ENCODE measurements around the gene RUFY4. TPM values are rescaled to one million over a fixed set of nuclear protein-coding genes. Genes with fewer than 3 reads are reported as not detected.
"Not testable (repeated sequence)": the region's sequence is repeated elsewhere in the genome, so short reads cannot be mapped to it uniquely, and the experiment has no call there.

Gene RUFY4
- total RNA-seq, 4 donors from 2014 or later: 0.60 to 0.95 TPM; not detected in 2

DNA sequence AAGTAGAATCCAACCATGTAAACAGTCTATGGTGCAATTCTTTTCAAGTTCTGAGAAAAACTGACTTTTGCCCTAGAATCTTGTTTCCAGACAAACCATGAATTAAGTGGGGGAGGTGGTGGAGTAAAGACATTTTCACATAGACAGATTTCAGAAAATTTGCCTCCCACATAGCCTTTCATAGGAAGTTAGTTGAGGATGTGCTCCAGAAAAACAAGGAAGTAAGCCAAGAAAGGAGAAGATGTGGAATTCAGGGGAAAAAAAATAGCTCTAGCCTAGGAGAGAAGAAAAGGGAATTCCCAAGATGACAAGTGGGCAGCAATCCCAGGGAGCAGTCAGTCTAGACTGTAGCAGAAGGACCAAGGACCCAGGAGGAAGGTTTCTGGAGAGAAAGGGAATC, 17.4 kb downstream of the RUFY4 start:
- ATAC-seq (ENCODE audit: low FRiP score): no peak

DNA sequence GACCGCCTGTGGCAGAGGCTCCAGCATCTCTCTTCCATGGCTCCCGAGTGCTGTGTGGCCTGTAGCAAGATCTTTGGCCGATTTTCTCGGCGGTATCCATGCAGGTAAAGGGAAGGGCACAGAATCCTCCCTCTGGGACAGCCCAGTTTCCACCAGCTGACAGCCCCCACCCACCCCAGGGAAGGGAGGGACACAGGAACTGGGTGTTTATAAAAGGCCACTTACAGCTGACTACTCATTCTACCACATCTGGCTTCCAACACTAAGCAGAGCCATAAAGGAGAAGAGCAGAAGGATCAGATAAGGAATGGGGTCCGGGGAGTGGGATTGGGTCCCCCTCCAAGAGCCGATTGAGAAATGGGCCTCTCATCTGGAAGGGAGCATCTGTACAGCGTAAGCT, 20.2 kb downstream of the RUFY4 start:
- ATAC-seq (ENCODE audit: low FRiP score) (no peak), DNase-seq (ENCODE audit: low spot score) (no peak)
- TF ChIP-seq, protein P1, sequence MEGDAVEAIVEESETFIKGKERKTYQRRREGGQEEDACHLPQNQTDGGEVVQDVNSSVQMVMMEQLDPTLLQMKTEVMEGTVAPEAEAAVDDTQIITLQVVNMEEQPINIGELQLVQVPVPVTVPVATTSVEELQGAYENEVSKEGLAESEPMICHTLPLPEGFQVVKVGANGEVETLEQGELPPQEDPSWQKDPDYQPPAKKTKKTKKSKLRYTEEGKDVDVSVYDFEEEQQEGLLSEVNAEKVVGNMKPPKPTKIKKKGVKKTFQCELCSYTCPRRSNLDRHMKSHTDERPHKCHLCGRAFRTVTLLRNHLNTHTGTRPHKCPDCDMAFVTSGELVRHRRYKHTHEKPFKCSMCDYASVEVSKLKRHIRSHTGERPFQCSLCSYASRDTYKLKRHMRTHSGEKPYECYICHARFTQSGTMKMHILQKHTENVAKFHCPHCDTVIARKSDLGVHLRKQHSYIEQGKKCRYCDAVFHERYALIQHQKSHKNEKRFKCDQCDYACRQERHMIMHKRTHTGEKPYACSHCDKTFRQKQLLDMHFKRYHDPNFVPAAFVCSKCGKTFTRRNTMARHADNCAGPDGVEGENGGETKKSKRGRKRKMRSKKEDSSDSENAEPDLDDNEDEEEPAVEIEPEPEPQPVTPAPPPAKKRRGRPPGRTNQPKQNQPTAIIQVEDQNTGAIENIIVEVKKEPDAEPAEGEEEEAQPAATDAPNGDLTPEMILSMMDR (IDR thresholded peaks at IDR 0.05): no peak

More for the DNA sequence above, 17.4 kb downstream of the RUFY4 start:
- TF ChIP-seq, protein P1 (IDR thresholded peaks at IDR 0.05): no peak
- no peak for DNase-seq (ENCODE audit: low spot score)

GRCh38 chr2:218091746-218092145, 22.7 kb downstream of the RUFY4 start:
- DNase-seq (ENCODE audit: low spot score) (no peak), ATAC-seq (ENCODE audit: low FRiP score) (no peak)
- TF ChIP-seq, protein P1 (IDR thresholded peaks at IDR 0.05): no peak

GRCh38 chr2:218093879-218094278, 24.8 kb downstream of the RUFY4 start:
- TF ChIP-seq, protein P1 (IDR thresholded peaks at IDR 0.05): no peak

DNA sequence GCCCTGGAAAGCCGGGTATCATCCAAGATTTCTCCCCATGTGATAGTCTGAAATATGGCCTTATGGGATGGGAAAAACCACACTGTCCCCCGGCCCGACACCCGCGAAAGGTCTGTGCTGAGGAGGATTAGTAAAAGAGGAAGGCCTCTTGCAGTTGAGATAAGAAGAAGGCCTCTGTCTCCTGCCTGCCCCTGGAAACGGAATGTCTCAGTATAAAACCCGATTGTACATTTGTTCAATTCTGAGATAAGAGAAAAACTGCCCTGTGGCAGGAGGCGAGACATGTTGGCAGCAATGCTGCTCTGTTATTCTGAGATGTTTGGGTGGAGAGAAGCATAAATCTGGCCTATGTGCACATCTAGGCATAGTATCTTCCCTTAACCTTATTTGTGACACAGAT, 26.8 kb downstream of the RUFY4 start:
- TF ChIP-seq, protein P1 (IDR thresholded peaks at IDR 0.05): no peak
- DNase-seq (ENCODE audit: low spot score) (no peak), ATAC-seq (ENCODE audit: low FRiP score) (no peak)

More at GRCh38 chr2:218093879-218094278, 24.8 kb downstream of the RUFY4 start:
- DNase-seq (ENCODE audit: low spot score) (no peak), ATAC-seq (ENCODE audit: low FRiP score) (no peak)

- ATAC-seq (ENCODE audit: low FRiP score): no peak
- TF ChIP-seq, protein P1 (IDR thresholded peaks at IDR 0.05): no peak
- no peak for DNase-seq (ENCODE audit: low spot score)
These were observed 28.9 kb downstream of the RUFY4 start for GRCh38 chr2:218097975-218098374.

GRCh38 chr2:218108834-218109233, 39.8 kb downstream of the RUFY4 start:
- ATAC-seq (ENCODE audit: low FRiP score): not testable (repeated sequence)

DNA sequence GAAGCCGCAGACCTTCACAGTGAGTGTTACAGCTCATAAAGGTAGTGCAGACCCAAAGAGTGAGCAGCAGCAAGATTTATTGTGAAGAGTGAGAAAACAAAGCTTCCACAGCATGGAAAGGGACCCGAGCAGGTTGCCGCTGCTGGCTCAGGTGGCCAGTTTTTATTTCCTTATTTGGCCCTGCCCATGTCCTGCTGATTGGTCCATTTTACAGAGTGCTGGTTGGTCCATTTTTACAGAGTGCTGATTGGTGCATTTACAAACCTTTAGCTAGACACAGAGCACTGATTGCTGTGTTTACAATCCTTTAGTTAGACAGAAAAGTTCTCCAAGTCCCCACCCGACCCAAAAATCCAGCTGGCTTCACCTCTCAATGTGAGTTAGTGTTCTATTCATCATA, 52.7 kb downstream of the RUFY4 start:
- not testable (repeated sequence) for ATAC-seq (ENCODE audit: low FRiP score)

More at GRCh38 chr2:218108834-218109233, 39.8 kb downstream of the RUFY4 start:
- not testable (repeated sequence) for DNase-seq (ENCODE audit: low spot score)

DNA sequence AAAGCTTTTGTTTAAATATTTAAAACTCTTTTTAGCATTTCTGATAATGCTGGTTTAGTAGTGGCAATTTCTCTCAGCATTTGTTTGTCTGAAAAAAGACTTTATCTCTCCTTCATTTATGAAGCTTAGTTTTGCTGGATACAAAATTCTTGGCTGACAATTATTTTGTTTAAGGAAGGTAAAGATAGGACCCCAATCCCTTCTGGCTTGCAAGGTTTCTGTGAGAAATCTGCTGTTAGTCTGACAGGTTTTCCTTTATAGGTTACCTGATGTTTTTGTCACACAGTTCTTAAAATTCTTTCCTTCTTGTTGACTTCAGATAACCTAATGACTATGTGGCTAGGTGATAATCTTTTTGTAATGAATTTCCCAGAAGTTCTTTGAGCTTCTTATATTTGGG, 53.2 kb downstream of the RUFY4 start:
- DNase-seq (ENCODE audit: low spot score); ATAC-seq (ENCODE audit: low FRiP score): not testable (repeated sequence)

More for the DNA sequence above, 52.7 kb downstream of the RUFY4 start:
- not testable (repeated sequence) for DNase-seq (ENCODE audit: low spot score)
